NOMO-1 (cell line): ENCODE data around the gene ATP6V0E2.
"Not testable (repeated sequence)": the region's sequence is repeated elsewhere in the genome, so short reads cannot be mapped to it uniquely, and the experiment has no call there.

Experiments used
- DNase-seq, 2 experiments: peaks; one replicate each; lab custom pipeline; 2025; ENCODE audit not compliant: unreplicated experiment in 2 of 2; lab: John Stamatoyannopoulos, UW

The ATP6V0E2 gene

GRCh38 chr7:149912126-149912525 lies 38.4 kb downstream of the ATP6V0E2 start:
- not testable (repeated sequence) for DNase-seq

- not testable (repeated sequence) for DNase-seq
Measured at GRCh38 chr7:149926414-149926813, 52.6 kb downstream of the ATP6V0E2 start.
